SK-N-SH (cell line): Measurements from ENCODE around the gene PCSK7. TPM values are rescaled to one million over a fixed set of nuclear protein-coding genes. Genes with fewer than 3 reads are reported as not detected.

Experiments used
- CTCF ChIA-PET: fragments of 300-600, 350-600 bp; formaldehyde crosslinking; extraction: SDS; loops from one replicate; lab custom pipeline; 2021; lab: Yijun Ruan, JAX
- POLR2A ChIA-PET: fragments of 350-600 bp; sonication (Branson Sonifier 250); formaldehyde crosslinking; extraction: SDS; loops from one replicate; lab custom pipeline; 2020; ENCODE audit warnings: antibody characterized with exemption, inconsistent platforms; lab: Yijun Ruan, JAX
- DNase-seq: peaks from one replicate; pipeline ENCODE4 v3.0.0; 2012
- H2AFZ ChIP-seq: fragments of 200-600 bp; sonication (generic); 2 replicates; pipeline ENCODE4 v1.8.1; 2016; ENCODE audit warnings: antibody characterized with exemption, mild to moderate bottlenecking, low read depth
- H3F3A ChIP-seq: fragments of 200-600 bp; sonication (generic); replicated peaks from 2 replicates; pipeline ENCODE3; 2016; ENCODE audit warnings: antibody characterized with exemption, mild to moderate bottlenecking; ENCODE audit not compliant: insufficient read depth
- H3K27ac ChIP-seq, 2 experiments: fragments of 200-500 bp in 1 of 2; fragments of 200-600 bp in 1 of 2; sonication (Bioruptor generic) in 1 of 2; sonication (generic), shearing (Covaris generic) in 1 of 2; 2 replicates each; pipeline versions ENCODE4 v1.5.1 to v1.6.1; 2014 to 2016; ENCODE audit warnings: low read depth in 2 of 2, inconsistent platforms in 1 of 2, low read length in 1 of 2, mild to moderate bottlenecking in 1 of 2, mixed read lengths in 1 of 2
- H3K27me3 ChIP-seq: fragments of 200-600 bp; sonication (generic), shearing (Covaris generic); 2 replicates; pipeline ENCODE4 v1.6.1; 2016; ENCODE audit warnings: mixed run types; ENCODE audit not compliant: insufficient read depth
- H3K36me3 ChIP-seq, 2 experiments: fragments of 200-500 bp in 1 of 2; fragments of 200-600 bp in 1 of 2; sonication (Bioruptor generic) in 1 of 2; sonication (generic) in 1 of 2; replicated peaks in 1 of 2; 2 replicates each; pipeline versions ENCODE3 to v1.5.1; 2014 to 2016; ENCODE audit warnings: low read length in 1 of 2, mild to moderate bottlenecking in 1 of 2; ENCODE audit not compliant: insufficient read depth in 2 of 2, control insufficient read depth in 1 of 2
- H3K4me1 ChIP-seq, 2 experiments: fragments of 200-500 bp in 1 of 2; fragments of 200-600 bp in 1 of 2; sonication (Bioruptor generic) in 1 of 2; sonication (generic), shearing (Covaris generic) in 1 of 2; 2 replicates each; pipeline versions ENCODE4 v1.5.1 to v1.6.1; 2014 to 2016; ENCODE audit warnings: low read depth in 1 of 2, low read length in 1 of 2, mixed run types in 1 of 2; ENCODE audit not compliant: insufficient read depth in 2 of 2, control insufficient read depth in 1 of 2
- H3K4me2 ChIP-seq: fragments of 200-600 bp; sonication (generic), shearing (Covaris generic); 2 replicates; pipeline ENCODE4 v1.6.1; 2017; ENCODE audit warnings: mixed run types
- H3K4me3 ChIP-seq, 2 experiments: fragments of 200-500 bp in 1 of 2; fragments of 200-600 bp in 1 of 2; sonication (Bioruptor generic) in 1 of 2; sonication (generic), shearing (Covaris generic) in 1 of 2; 2 replicates each; pipeline versions ENCODE4 v1.5.1 to v1.8.1; 2014 to 2016; ENCODE audit warnings: low read depth in 2 of 2, inconsistent platforms in 1 of 2, low read length in 1 of 2, mild to moderate bottlenecking in 1 of 2, mixed read lengths in 1 of 2, moderate library complexity in 1 of 2
- H3K79me2 ChIP-seq: fragments of 200-600 bp; sonication (generic); 2 replicates; pipeline ENCODE4 v1.8.1; 2017; ENCODE audit warnings: mild to moderate bottlenecking; ENCODE audit not compliant: insufficient read depth
- H3K9ac ChIP-seq: fragments of 200-600 bp; sonication (generic); 2 replicates; pipeline ENCODE4 v1.6.1; 2017; ENCODE audit warnings: mixed run types
- H3K9me2 ChIP-seq: fragments of 200-600 bp; sonication (generic); 2 replicates; pipeline ENCODE4 v1.6.1; 2017; ENCODE audit warnings: mixed run types
- H3K9me3 ChIP-seq: fragments of 200-600 bp; sonication (generic); 2 replicates; pipeline ENCODE4 v1.6.1; 2017; ENCODE audit warnings: mixed run types, mild to moderate bottlenecking, moderate library complexity
- H4K20me1 ChIP-seq: fragments of 200-600 bp; sonication (generic); 2 replicates; pipeline ENCODE4 v1.6.1; 2017; ENCODE audit warnings: mild to moderate bottlenecking, mixed run types; ENCODE audit not compliant: insufficient read depth
- EP300 ChIP-seq, 2 experiments: IDR thresholded peaks; 2 replicates each; pipeline versions ENCODE4 v1.4.0 to v1.6.1; 2012; ENCODE audit warnings: borderline replicate concordance in 1 of 2, low read depth in 1 of 2, low read length in 1 of 2
- FOSL2 ChIP-seq: IDR thresholded peaks from 2 replicates; pipeline ENCODE4 v1.4.0; 2012; ENCODE audit warnings: low read depth, mild to moderate bottlenecking, moderate library complexity, borderline replicate concordance
- FOXJ3 ChIP-seq: sonication (generic); formaldehyde crosslinking; IDR thresholded peaks from 2 replicates; pipeline ENCODE4 v1.5.1; 2020; ENCODE audit warnings: mild to moderate bottlenecking, missing genetic modification reagents
- GABPA ChIP-seq: IDR thresholded peaks from 2 replicates; pipeline ENCODE4 v1.4.0; 2012; ENCODE audit warnings: low read depth, mild to moderate bottlenecking
- GATA2 ChIP-seq: sonication (generic); formaldehyde crosslinking; IDR thresholded peaks from 2 replicates; pipeline ENCODE4 v1.5.0; 2020; ENCODE audit warnings: mild to moderate bottlenecking, missing genetic modification reagents
- JUND ChIP-seq: IDR thresholded peaks from 2 replicates; pipeline ENCODE4 v1.4.0; 2012
- MEF2A ChIP-seq: IDR thresholded peaks from 2 replicates; pipeline ENCODE4 v1.4.0; 2012; ENCODE audit warnings: low read depth, borderline replicate concordance
- MXI1 ChIP-seq: IDR thresholded peaks from 2 replicates; pipeline ENCODE4 v1.6.1; 2012; ENCODE audit warnings: mild to moderate bottlenecking, low read depth, low read length, improper control_type of control experiment
- NFIC ChIP-seq: IDR thresholded peaks from 2 replicates; pipeline ENCODE4 v1.4.0; 2012; ENCODE audit warnings: borderline replicate concordance
- NRF1 ChIP-seq: IDR thresholded peaks from 2 replicates; pipeline ENCODE4 v1.6.1; 2012; ENCODE audit warnings: low read depth, mild to moderate bottlenecking, low read length
- POLR2AphosphoS5 ChIP-seq: IDR thresholded peaks from 2 replicates; pipeline ENCODE4 v1.6.1; 2012; ENCODE audit warnings: low read depth, low read length
- RAD21 ChIP-seq: IDR thresholded peaks from 2 replicates; pipeline ENCODE4 v1.6.1; 2012; ENCODE audit warnings: mild to moderate bottlenecking, low read length
- RCOR1 ChIP-seq: fragments of 150-350 bp; IDR thresholded peaks from 2 replicates; pipeline ENCODE4 v1.6.1; 2017; ENCODE audit warnings: antibody characterized with exemption, low read length
- RFX5 ChIP-seq: IDR thresholded peaks from 2 replicates; pipeline ENCODE4 v1.6.1; 2012; ENCODE audit warnings: mild to moderate bottlenecking, improper control_type of control experiment, low read length
- RXRA ChIP-seq: IDR thresholded peaks from 2 replicates; pipeline ENCODE4 v1.4.0; 2012; ENCODE audit warnings: low read depth, mild to moderate bottlenecking, borderline replicate concordance
- TCF12 ChIP-seq: IDR thresholded peaks from 2 replicates; pipeline ENCODE4 v1.4.0; 2012
- TEAD4 ChIP-seq: IDR thresholded peaks from 2 replicates; pipeline ENCODE4 v1.4.0; 2012; ENCODE audit warnings: mild to moderate bottlenecking, borderline replicate concordance; ENCODE audit not compliant: insufficient read depth
- YY1 ChIP-seq: IDR thresholded peaks from 2 replicates; pipeline ENCODE4 v1.4.0; 2012; ENCODE audit warnings: low read depth, mild to moderate bottlenecking
- WGBS: methylation state at CpG from one replicate; pipeline ENCODE4 v1.1.6; 2017; ENCODE audit warnings: low lambda C conversion rate; 5-methylcytosine and 5-hydroxymethylcytosine counted together
- polyA plus RNA-seq, 3 experiments: library from polyadenylated mRNA; depleted of rRNA; stranded (reverse); fragments of >200 nt; gene quantifications; 2 replicates each; pipeline ENCODE4 v1.2.3, GENCODE V29; 2012
- TF ChIP-seq, protein P1 (sequence below): IDR thresholded peaks from 2 replicates; pipeline ENCODE4 v1.4.0; 2012; ENCODE audit warnings: low read depth
- TF ChIP-seq, protein P2 (sequence below): IDR thresholded peaks from 2 replicates; pipeline ENCODE4 v1.4.0; 2012; ENCODE audit warnings: low read depth, borderline replicate concordance
- TF ChIP-seq, protein P3 (sequence below): IDR thresholded peaks from 2 replicates; pipeline ENCODE4 v1.6.1; 2012; ENCODE audit warnings: mild to moderate bottlenecking, low read depth, low read length, moderate library complexity
- TF ChIP-seq, protein P4 (sequence below): fragments of 150-350 bp; IDR thresholded peaks from 2 replicates; pipeline ENCODE4 v1.6.1; 2017; ENCODE audit warnings: antibody characterized with exemption, low read length, low read depth, borderline replicate concordance

PCSK7 gene
- polyA plus RNA-seq, 1 of the 3 experiments (the other 2 are of a cell fraction): 49.7 TPM

DNA sequence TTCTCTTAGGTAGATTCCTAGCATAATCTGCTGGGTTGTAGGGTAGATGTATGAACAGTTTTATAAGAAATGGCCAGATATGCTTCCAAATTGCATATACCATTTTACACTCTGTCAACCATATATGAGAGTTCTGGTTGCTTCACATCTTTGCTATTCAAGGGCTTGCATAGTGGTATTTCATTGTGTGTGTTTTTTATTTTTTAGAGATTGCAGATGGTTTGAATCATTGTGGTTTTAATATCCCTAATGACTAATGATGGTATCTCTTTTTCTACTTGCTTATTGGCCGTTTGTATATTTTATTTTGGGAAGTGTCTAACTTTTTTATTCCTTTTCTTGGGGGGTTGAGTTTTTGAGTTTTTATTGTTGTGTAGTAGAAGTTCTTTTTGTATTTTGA, 27.5 kb upstream of the PCSK7 start:
- H3F3A ChIP-seq: peaks cover 19% of the 10 kb centered on the region
- no peak overlapping the region for H2AFZ ChIP-seq
- 5% methylated on average over 1 of the region's 1 CpG for WGBS
- peaks cover 0 to 4% of the 10 kb centered on the region in 2 experiments; a peak in 1 of 4 replicates for H3K4me1 ChIP-seq
- no peaks in the 10 kb centered on the region for H3K9me2 ChIP-seq
- H3K4me3 ChIP-seq: no peak overlapping the region
- ChIA-PET POLR2A (no interaction called here), CTCF (interaction anchor here (0.6 kb wide), 1 partner anchor 28 kb away, joined by 3 read pairs; no protein-coding TSS in a partner anchor)
- peak overlapping the region; percentile 54 for H3K4me2 ChIP-seq
- H3K79me2 ChIP-seq: no peaks in the 10 kb centered on the region
- H3K27ac ChIP-seq: peak overlapping the region in 1 of 2 experiments; percentile 65; a peak in 2 of 4 replicates
- DNase-seq: no peak
- no peak for TF ChIP-seq RAD21
- no peak for TF ChIP-seq POLR2AphosphoS5
- TF ChIP-seq RFX5: 0 out of 2 replicates have a peak, but pooled peaks have one; percentile 41
- TF ChIP-seq RCOR1: no peak
- no peak for TF ChIP-seq NFIC
- TF ChIP-seq JUND: peak; percentile 57; the same call in 1 of the 2 replicates
- no peak for TF ChIP-seq RXRA
- peak; percentile 82 for TF ChIP-seq TCF12
- no peak for TF ChIP-seq GATA2 (CRISPR knock-in tag)
- TF ChIP-seq FOXJ3: no peak
- TF ChIP-seq, protein P1, sequence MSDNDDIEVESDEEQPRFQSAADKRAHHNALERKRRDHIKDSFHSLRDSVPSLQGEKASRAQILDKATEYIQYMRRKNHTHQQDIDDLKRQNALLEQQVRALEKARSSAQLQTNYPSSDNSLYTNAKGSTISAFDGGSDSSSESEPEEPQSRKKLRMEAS: no peak
- peak; percentile 57; the same call in 1 of the 2 replicates for TF ChIP-seq FOSL2
- no peak for TF ChIP-seq MEF2A
- TF ChIP-seq MXI1: no peak
- no peak; the same call in 1 of the 2 replicates for TF ChIP-seq TEAD4
- TF ChIP-seq, protein P2, sequence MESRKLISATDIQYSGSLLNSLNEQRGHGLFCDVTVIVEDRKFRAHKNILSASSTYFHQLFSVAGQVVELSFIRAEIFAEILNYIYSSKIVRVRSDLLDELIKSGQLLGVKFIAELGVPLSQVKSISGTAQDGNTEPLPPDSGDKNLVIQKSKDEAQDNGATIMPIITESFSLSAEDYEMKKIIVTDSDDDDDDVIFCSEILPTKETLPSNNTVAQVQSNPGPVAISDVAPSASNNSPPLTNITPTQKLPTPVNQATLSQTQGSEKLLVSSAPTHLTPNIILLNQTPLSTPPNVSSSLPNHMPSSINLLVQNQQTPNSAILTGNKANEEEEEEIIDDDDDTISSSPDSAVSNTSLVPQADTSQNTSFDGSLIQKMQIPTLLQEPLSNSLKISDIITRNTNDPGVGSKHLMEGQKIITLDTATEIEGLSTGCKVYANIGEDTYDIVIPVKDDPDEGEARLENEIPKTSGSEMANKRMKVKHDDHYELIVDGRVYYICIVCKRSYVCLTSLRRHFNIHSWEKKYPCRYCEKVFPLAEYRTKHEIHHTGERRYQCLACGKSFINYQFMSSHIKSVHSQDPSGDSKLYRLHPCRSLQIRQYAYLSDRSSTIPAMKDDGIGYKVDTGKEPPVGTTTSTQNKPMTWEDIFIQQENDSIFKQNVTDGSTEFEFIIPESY: no peak
- TF ChIP-seq, protein P3, sequence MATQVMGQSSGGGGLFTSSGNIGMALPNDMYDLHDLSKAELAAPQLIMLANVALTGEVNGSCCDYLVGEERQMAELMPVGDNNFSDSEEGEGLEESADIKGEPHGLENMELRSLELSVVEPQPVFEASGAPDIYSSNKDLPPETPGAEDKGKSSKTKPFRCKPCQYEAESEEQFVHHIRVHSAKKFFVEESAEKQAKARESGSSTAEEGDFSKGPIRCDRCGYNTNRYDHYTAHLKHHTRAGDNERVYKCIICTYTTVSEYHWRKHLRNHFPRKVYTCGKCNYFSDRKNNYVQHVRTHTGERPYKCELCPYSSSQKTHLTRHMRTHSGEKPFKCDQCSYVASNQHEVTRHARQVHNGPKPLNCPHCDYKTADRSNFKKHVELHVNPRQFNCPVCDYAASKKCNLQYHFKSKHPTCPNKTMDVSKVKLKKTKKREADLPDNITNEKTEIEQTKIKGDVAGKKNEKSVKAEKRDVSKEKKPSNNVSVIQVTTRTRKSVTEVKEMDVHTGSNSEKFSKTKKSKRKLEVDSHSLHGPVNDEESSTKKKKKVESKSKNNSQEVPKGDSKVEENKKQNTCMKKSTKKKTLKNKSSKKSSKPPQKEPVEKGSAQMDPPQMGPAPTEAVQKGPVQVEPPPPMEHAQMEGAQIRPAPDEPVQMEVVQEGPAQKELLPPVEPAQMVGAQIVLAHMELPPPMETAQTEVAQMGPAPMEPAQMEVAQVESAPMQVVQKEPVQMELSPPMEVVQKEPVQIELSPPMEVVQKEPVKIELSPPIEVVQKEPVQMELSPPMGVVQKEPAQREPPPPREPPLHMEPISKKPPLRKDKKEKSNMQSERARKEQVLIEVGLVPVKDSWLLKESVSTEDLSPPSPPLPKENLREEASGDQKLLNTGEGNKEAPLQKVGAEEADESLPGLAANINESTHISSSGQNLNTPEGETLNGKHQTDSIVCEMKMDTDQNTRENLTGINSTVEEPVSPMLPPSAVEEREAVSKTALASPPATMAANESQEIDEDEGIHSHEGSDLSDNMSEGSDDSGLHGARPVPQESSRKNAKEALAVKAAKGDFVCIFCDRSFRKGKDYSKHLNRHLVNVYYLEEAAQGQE: no peak
- TF ChIP-seq, protein P4, sequence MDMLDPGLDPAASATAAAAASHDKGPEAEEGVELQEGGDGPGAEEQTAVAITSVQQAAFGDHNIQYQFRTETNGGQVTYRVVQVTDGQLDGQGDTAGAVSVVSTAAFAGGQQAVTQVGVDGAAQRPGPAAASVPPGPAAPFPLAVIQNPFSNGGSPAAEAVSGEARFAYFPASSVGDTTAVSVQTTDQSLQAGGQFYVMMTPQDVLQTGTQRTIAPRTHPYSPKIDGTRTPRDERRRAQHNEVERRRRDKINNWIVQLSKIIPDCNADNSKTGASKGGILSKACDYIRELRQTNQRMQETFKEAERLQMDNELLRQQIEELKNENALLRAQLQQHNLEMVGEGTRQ: no peak
- no peak for TF ChIP-seq NRF1
- no peak for TF ChIP-seq GABPA
- peak in 1 of 2 experiments; percentile 34; a peak in 1 of 4 replicates for TF ChIP-seq EP300 (IDR thresholded peaks at IDR 0.05; ENCODE audit: borderline replicate concordance in 1 of 2, low read depth in 1 of 2, low read length in 1 of 2)
- TF ChIP-seq YY1: no peak
- no peaks in the 10 kb centered on the region for H3K27me3 ChIP-seq
- H3K9me3 ChIP-seq: no peaks in the 10 kb centered on the region
- no peak overlapping the region for H3K9ac ChIP-seq
- peaks cover 10 to 12% of the 10 kb centered on the region in 2 experiments for H3K36me3 ChIP-seq
- no peaks in the 10 kb centered on the region for H4K20me1 ChIP-seq
